Adipocyte (in vitro differentiated cells): ENCODE results near the gene PHTF2.

ENCODE experiments used
- DNase-seq: peaks from one replicate; pipeline ENCODE4 v3.0.0-alpha.2; 2015; ENCODE audit warnings: low read depth
- H3K27me3 ChIP-seq: replicated peaks from 2 replicates; pipeline ENCODE4 v1.7.0; 2013; ENCODE audit warnings: mild to moderate bottlenecking, low read length, moderate library complexity; ENCODE audit not compliant: control insufficient read depth, insufficient read depth
- H3K36me3 ChIP-seq: 2 replicates; pipeline ENCODE4 v1.7.0; 2013; ENCODE audit warnings: low read length, mild to moderate bottlenecking, moderate library complexity; ENCODE audit not compliant: control insufficient read depth, insufficient read depth, severe bottlenecking
- H3K4me1 ChIP-seq: 2 replicates; pipeline ENCODE4 v1.7.0; 2013; ENCODE audit warnings: mild to moderate bottlenecking, low read length, moderate library complexity; ENCODE audit not compliant: control insufficient read depth, insufficient read depth
- H3K4me3 ChIP-seq: 2 replicates; pipeline ENCODE4 v1.7.0; 2013; ENCODE audit warnings: mild to moderate bottlenecking, low read length, moderate library complexity
- H3K9ac ChIP-seq: 2 replicates; pipeline ENCODE4 v1.7.0; 2013; ENCODE audit warnings: mild to moderate bottlenecking, low read length, moderate library complexity
- H3K9me3 ChIP-seq: 2 replicates; pipeline ENCODE4 v1.7.0; 2013; ENCODE audit warnings: mild to moderate bottlenecking, low read length, moderate library complexity; ENCODE audit not compliant: control insufficient read depth

The PHTF2 gene

GRCh38 chr7:77908664-77909063 is 110.1 kb downstream of the PHTF2 start:
- H3K4me3 ChIP-seq, result no peak overlapping the region
- no peak overlapping the region for H3K9ac ChIP-seq
- DNase-seq, result no peak
- no peaks in the 10 kb centered on the region for H3K36me3 ChIP-seq
- no peaks in the 10 kb centered on the region for H3K27me3 ChIP-seq
- H3K4me1 ChIP-seq, result no peaks in the 10 kb centered on the region
- no peaks in the 10 kb centered on the region for H3K9me3 ChIP-seq

GRCh38 chr7:77910124-77910523 is 111.6 kb downstream of the PHTF2 start:
- H3K9ac ChIP-seq, result no peak overlapping the region
- H3K27me3 ChIP-seq, result no peaks in the 10 kb centered on the region
- no peaks in the 10 kb centered on the region for H3K36me3 ChIP-seq
- H3K9me3 ChIP-seq, result no peaks in the 10 kb centered on the region
- H3K4me3 ChIP-seq, result no peak overlapping the region
- H3K4me1 ChIP-seq, result no peaks in the 10 kb centered on the region
- no peak for DNase-seq

- H3K36me3 ChIP-seq, result no peaks in the 10 kb centered on the region
- H3K9me3 ChIP-seq, result no peaks in the 10 kb centered on the region
- no peaks in the 10 kb centered on the region for H3K27me3 ChIP-seq
- no peak for DNase-seq
- H3K4me1 ChIP-seq, result no peaks in the 10 kb centered on the region
- H3K9ac ChIP-seq, result no peak overlapping the region
- H3K4me3 ChIP-seq, result no peak overlapping the region
Measured at GRCh38 chr7:77912293-77912692, 113.7 kb downstream of the PHTF2 start.

GRCh38 chr7:77913977-77914607 is 115.5 kb downstream of the PHTF2 start:
- no peaks in the 10 kb centered on the region for H3K9me3 ChIP-seq
- H3K27me3 ChIP-seq, result no peaks in the 10 kb centered on the region
- H3K4me1 ChIP-seq, result no peaks in the 10 kb centered on the region
- DNase-seq, result peak; percentile 73
- no peak overlapping the region for H3K9ac ChIP-seq
- H3K36me3 ChIP-seq, result no peaks in the 10 kb centered on the region
- no peak overlapping the region for H3K4me3 ChIP-seq

GRCh38 chr7:77917500-77918262 is 119.1 kb downstream of the PHTF2 start:
- Histone ChIP-seq H3K4me3 (no peak overlapping the region), H3K9me3 (no peaks in the 10 kb centered on the region), H3K36me3 (no peaks in the 10 kb centered on the region), H3K9ac (no peak overlapping the region), H3K4me1 (no peaks in the 10 kb centered on the region), H3K27me3 (no peaks in the 10 kb centered on the region)
- DNase-seq, result no peak

GRCh38 chr7:77918676-77919075 is 120.1 kb downstream of the PHTF2 start:
- no peak for DNase-seq
- H3K9me3 ChIP-seq, result no peaks in the 10 kb centered on the region
- H3K9ac ChIP-seq, result no peak overlapping the region

GRCh38 chr7:77923419-77923818 is 124.8 kb downstream of the PHTF2 start:
- no peak for DNase-seq
- Histone ChIP-seq H3K9ac (no peak overlapping the region), H3K4me1 (no peaks in the 10 kb centered on the region), H3K4me3 (no peak overlapping the region), H3K9me3 (no peaks in the 10 kb centered on the region), H3K27me3 (no peaks in the 10 kb centered on the region), H3K36me3 (no peaks in the 10 kb centered on the region)

More at GRCh38 chr7:77918676-77919075, 120.1 kb downstream of the PHTF2 start:
- Histone ChIP-seq H3K4me3 (no peak overlapping the region), H3K4me1 (no peaks in the 10 kb centered on the region), H3K36me3 (no peaks in the 10 kb centered on the region), H3K27me3 (no peaks in the 10 kb centered on the region)

GRCh38 chr7:77930496-77930895 is 131.9 kb downstream of the PHTF2 start:
- H3K9ac ChIP-seq, result no peak overlapping the region
- DNase-seq, result no peak
- H3K4me3 ChIP-seq, result no peak overlapping the region
- H3K9me3 ChIP-seq, result no peaks in the 10 kb centered on the region
- H3K36me3 ChIP-seq, result no peaks in the 10 kb centered on the region
- no peaks in the 10 kb centered on the region for H3K27me3 ChIP-seq
- no peaks in the 10 kb centered on the region for H3K4me1 ChIP-seq

- H3K4me3 ChIP-seq, result no peak overlapping the region
- H3K9me3 ChIP-seq, result no peaks in the 10 kb centered on the region
- H3K9ac ChIP-seq, result no peak overlapping the region
- no peaks in the 10 kb centered on the region for H3K27me3 ChIP-seq
- H3K4me1 ChIP-seq, result no peaks in the 10 kb centered on the region
- H3K36me3 ChIP-seq, result no peaks in the 10 kb centered on the region
- no peak for DNase-seq
Measured at GRCh38 chr7:77931841-77932240, 133.3 kb downstream of the PHTF2 start.

GRCh38 chr7:77933394-77933793 is 134.8 kb downstream of the PHTF2 start:
- Histone ChIP-seq H3K27me3 (no peaks in the 10 kb centered on the region), H3K4me3 (no peak overlapping the region), H3K4me1 (peaks cover 3% of the 10 kb centered on the region), H3K36me3 (no peaks in the 10 kb centered on the region), H3K9ac (no peak overlapping the region), H3K9me3 (no peaks in the 10 kb centered on the region)
- DNase-seq, result peak; percentile 34

- peak; percentile 57 for DNase-seq
- peak overlapping the region; percentile 2 for H3K9ac ChIP-seq
- peaks cover 3% of the 10 kb centered on the region for H3K4me1 ChIP-seq
Measured at GRCh38 chr7:77935652-77936348, 137.2 kb downstream of the PHTF2 start.

More at GRCh38 chr7:77935652-77936348, 137.2 kb downstream of the PHTF2 start:
- no peak overlapping the region for H3K4me3 ChIP-seq
- H3K36me3 ChIP-seq, result no peaks in the 10 kb centered on the region
- H3K27me3 ChIP-seq, result no peaks in the 10 kb centered on the region
- no peaks in the 10 kb centered on the region for H3K9me3 ChIP-seq
